Epithelial cell of esophagus (primary cell): ENCODE measurements around the gene ZNF775.

ENCODE experiments used
- DNase-seq: peaks from one replicate; pipeline ENCODE4 v3.0.0; 2010; ENCODE audit warnings: low read depth
- H3K4me3 ChIP-seq: 2 replicates; pipeline ENCODE4 v1.5.1; 2011; ENCODE audit warnings: mild to moderate bottlenecking, low read length, control low read depth
- CTCF ChIP-seq: IDR thresholded peaks from 2 replicates; pipeline ENCODE4 v1.5.1; 2011; ENCODE audit warnings: low read depth, mild to moderate bottlenecking, low read length, control low read depth, inconsistent platforms; ENCODE audit not compliant: insufficient read depth; ENCODE audit errors: missing control alignments

ZNF775 gene

GRCh38 chr7:150401424-150401790, 22.3 kb downstream of the ZNF775 start:
- no peak for DNase-seq
- no peak for TF ChIP-seq CTCF

GRCh38 chr7:150401861-150402631, 22.9 kb downstream of the ZNF775 start:
- no peak overlapping the region for H3K4me3 ChIP-seq
- TF ChIP-seq CTCF: no peak
- no peak for DNase-seq

More at GRCh38 chr7:150401424-150401790, 22.3 kb downstream of the ZNF775 start:
- H3K4me3 ChIP-seq: no peak overlapping the region

- no peak overlapping the region for H3K4me3 ChIP-seq
- DNase-seq: no peak
- TF ChIP-seq CTCF: no peak
These were observed 23.7 kb downstream of the ZNF775 start for GRCh38 chr7:150402671-150403321.

GRCh38 chr7:150403376-150404171, 24.4 kb downstream of the ZNF775 start:
- no peak for DNase-seq
- no peak overlapping the region for H3K4me3 ChIP-seq
- TF ChIP-seq CTCF: no peak

GRCh38 chr7:150404172-150404804, 25.2 kb downstream of the ZNF775 start:
- TF ChIP-seq CTCF: no peak
- no peak for DNase-seq
- peak overlapping the region; percentile 62 for H3K4me3 ChIP-seq

- DNase-seq: peak; percentile 82
- H3K4me3 ChIP-seq: peak overlapping the region; percentile 62
- TF ChIP-seq CTCF: peak; percentile 21
These were observed 25.9 kb downstream of the ZNF775 start for GRCh38 chr7:150404805-150405583.
